ENCODE results near the gene PRDM10.
A peak's percentile ranks its signal among the peaks of the same experiment; 100 is the strongest.

- peak in 1 of 6 experiments; percentile 37 for TF ChIP-seq CTCF (IDR thresholded peaks at IDR 0.05)
- TF ChIP-seq POLR2A (IDR thresholded peaks at IDR 0.05): peak; percentile 41 to 71
Measured at GRCh38 chr11:129895126-129896041, 107.3 kb downstream of the PRDM10 start, which contains the start of gene NFRKB.
